ENCODE results near the gene CYP1A1. TPM values are rescaled to one million over a fixed set of nuclear protein-coding genes. Genes with fewer than 3 reads are reported as not detected.

Gene CYP1A1
- total and polyA plus RNA-seq, 2 of the 4 experiments (the other 2 are of a cell fraction), result under 0.01 to 0.03 TPM

DNA sequence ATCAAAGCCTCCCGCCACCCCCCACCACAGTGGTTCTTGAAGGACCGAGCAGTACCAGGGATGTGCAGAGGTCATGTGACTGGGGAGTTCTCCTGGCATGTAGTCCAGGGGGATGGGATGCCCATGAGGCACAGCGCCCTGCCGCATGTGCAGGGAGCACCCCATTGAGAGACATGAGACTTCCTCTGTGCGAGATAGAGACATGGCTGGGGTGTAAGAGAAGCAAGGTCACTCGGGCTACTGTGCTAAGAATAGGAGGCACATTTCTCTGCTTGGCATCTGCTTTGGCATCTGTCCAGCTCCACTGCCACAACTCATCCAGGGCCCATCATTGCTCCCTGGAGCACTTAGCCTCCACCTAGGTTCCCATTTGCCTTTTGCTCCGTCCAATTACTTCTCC, 2.4 kb upstream of the CYP1A1 start:
- no peak overlapping the region for H4K8ac ChIP-seq (ENCODE audit: low read depth in 2 of 2, low read length in 2 of 2)
- H3K9me3 ChIP-seq (ENCODE audit: control insufficient read depth, insufficient read depth, low read length), result no peaks in the 10 kb centered on the region
- no peak overlapping the region for H3K27ac ChIP-seq (ENCODE audit: insufficient read depth, low read length)
- in situ Hi-C loops (cut with MboI; ENCODE audit: low sequenced_read_pairs), result no loop called here
- H3K4ac ChIP-seq (ENCODE audit: low read depth, low read length), result no peak overlapping the region
- no peak overlapping the region for H3K56ac ChIP-seq (ENCODE audit: extremely low read depth, insufficient read depth, low read length)
- ATAC-seq (ENCODE audit: low read depth), result no peak
- H4K20me1 ChIP-seq (ENCODE audit: insufficient read depth, low read length), result no peaks in the 10 kb centered on the region; the same call in 1 of the 2 replicates
- CTCF ChIA-PET, result no interaction called here
- no peak overlapping the region for H2AK5ac ChIP-seq (ENCODE audit: low read depth, low read length)
- H3K14ac ChIP-seq (replicated peaks; ENCODE audit: low read depth, low read length), result no peak overlapping the region
- POLR2A ChIA-PET (ENCODE audit: unreplicated experiment), result no interaction called here
- H3K4me1 ChIP-seq (ENCODE audit: control insufficient read depth, insufficient read depth, low read length), result no peaks in the 10 kb centered on the region
- H4K5ac ChIP-seq (ENCODE audit: low read depth, low read length), result no peak overlapping the region
- no peak overlapping the region for H4K91ac ChIP-seq (ENCODE audit: insufficient read depth, low read depth, low read length)
- TF ChIP-seq MXI1 (IDR thresholded peaks at IDR 0.05; ENCODE audit: borderline replicate concordance, low read depth, low read length) (no peak), RFX5 (IDR thresholded peaks at IDR 0.05; ENCODE audit: low read depth, low read length) (no peak), MAZ (IDR thresholded peaks at IDR 0.05; ENCODE audit: borderline replicate concordance, low read depth, low read length) (no peak)
- WGBS, 2 experiments (ENCODE audit: extremely low coverage in 2 of 2, insufficient read length in 1 of 2), result 50% methylated on average over 2 of the region's 7 CpGs; no CpG with 5 or more reads in 1 of the 2 experiments
- no peak for DNase-seq
- no peaks in the 10 kb centered on the region for H3K36me3 ChIP-seq (ENCODE audit: control insufficient read depth, insufficient read depth, low read length)
- H3K9ac ChIP-seq (ENCODE audit: low read depth, low read length), result no peak overlapping the region
- H2AK9ac ChIP-seq (replicated peaks; ENCODE audit: low read depth, low read length, poor library complexity), result no peak overlapping the region
- H2BK5ac ChIP-seq (ENCODE audit: low read depth, low read length, poor library complexity, severe bottlenecking), result no peak overlapping the region
- dilution Hi-C loops (cut with HindIII; ENCODE audit: low sequenced_read_pairs, unreplicated experiment), result no loop called here
- no peak overlapping the region for H3K4me2 ChIP-seq (ENCODE audit: low read depth, low read length)
- H3K18ac ChIP-seq (ENCODE audit: low read depth, low read length), result no peak overlapping the region
- H2BK20ac ChIP-seq (ENCODE audit: low read depth, low read length), result no peak overlapping the region
- H3K79me1 ChIP-seq (ENCODE audit: low read depth in 1 of 2, low read length in 2 of 2), result no peaks in the 10 kb centered on the region
- H2BK15ac ChIP-seq (ENCODE audit: low read depth, low read length), result no peak overlapping the region
- H3K9me1 ChIP-seq (ENCODE audit: insufficient read depth, low read length), result peaks cover 5% of the 10 kb centered on the region
- H3K27me3 ChIP-seq (ENCODE audit: control insufficient read depth, insufficient read depth, low read length), result peaks cover 70% of the 10 kb centered on the region
- no peak overlapping the region for H3K23ac ChIP-seq (ENCODE audit: low read depth, low read length)
- intact Hi-C loops (cut with micrococcal nuclease), result no loop called here
- no peak overlapping the region for H2BK120ac ChIP-seq (ENCODE audit: low read depth, low read length)
- no TSS peak for BruUV-seq (replicated peaks)
- no peak overlapping the region for H3K4me3 ChIP-seq (ENCODE audit: insufficient read depth, low read depth, low read length)
- H2AFZ ChIP-seq (replicated peaks; ENCODE audit: low read length, poor library complexity), result no peak overlapping the region

Measured in IMR-90 (cell line).